K562 (cell line): ENCODE results near the gene ANKRD49. TPM values are rescaled to one million over a fixed set of nuclear protein-coding genes. Genes with fewer than 3 reads are reported as not detected.

Source experiments
- ETV5 ChIP-seq: sonication (generic); formaldehyde crosslinking; IDR thresholded peaks from 2 replicates; pipeline ENCODE4 v1.4.0; 2020; ENCODE audit warnings: low read depth, mild to moderate bottlenecking, missing genetic modification reagents
- FOXA3 ChIP-seq, 2 experiments: fragments of 450-650 bp in 1 of 2; sonication (generic) in 1 of 2; formaldehyde crosslinking; IDR thresholded peaks in 1 of 2; conservative IDR thresholded peaks in 1 of 2; 2 replicates each; pipeline versions ENCODE4 v1.4.0 to v1.8.0; 2020 to 2022; ENCODE audit warnings: mild to moderate bottlenecking in 2 of 2, missing genetic modification reagents in 1 of 2
- FOXO4 ChIP-seq: fragments of 450-650 bp; formaldehyde crosslinking; IDR thresholded peaks from 2 replicates; pipeline ENCODE4 v1.4.0; 2020; ENCODE audit warnings: mild to moderate bottlenecking, moderate library complexity
- POLR2A ChIP-seq: fragments of 450-650 bp; conservative IDR thresholded peaks from 2 replicates; pipeline ENCODE4 v1.6.1; 2016
- TCF7 ChIP-seq: sonication (generic); IDR thresholded peaks from 2 replicates; pipeline ENCODE4 v1.6.1; 2016; ENCODE audit warnings: antibody characterized with exemption, borderline replicate concordance
- ZHX1 ChIP-seq: fragments of 150-350 bp; conservative IDR thresholded peaks from 2 replicates; pipeline ENCODE4 v1.6.1; 2014; ENCODE audit warnings: low read length
- ZNF407 ChIP-seq: fragments of 450-650 bp; IDR thresholded peaks from 2 replicates; pipeline ENCODE4 v1.6.1; 2016; ENCODE audit warnings: low read depth
- ZNF583 ChIP-seq: fragments of 250-450 bp; sonication (Bioruptor Pico); IDR thresholded peaks from 2 replicates; pipeline ENCODE4 v1.4.0; 2020
- ZNF639 ChIP-seq, 2 experiments: fragments of 200-800 bp in 1 of 2; sonication (Bioruptor generic) in 1 of 2; sonication (generic) in 1 of 2; formaldehyde crosslinking in 1 of 2; IDR thresholded peaks in 1 of 2; conservative IDR thresholded peaks in 1 of 2; 2 replicates each; pipeline versions ENCODE4 v1.5.0 to v1.6.1; 2016 to 2020; ENCODE audit warnings: missing compliant biosample characterization in 1 of 2, missing genetic modification characterization in 1 of 2, missing genetic modification reagents in 1 of 2
- polyA plus RNA-seq, 8 experiments: library from polyadenylated mRNA; depleted of rRNA in 4 of 8; stranded (reverse) in 5 of 8; unstranded in 3 of 8; fragments of >200 nt; fragmentation: Nextera tagmentation in 2 of 8; fragmentation: Illumina TruSeq in 1 of 8; extraction: Ambion mirVana in 2 of 8; extraction: Trizol in 1 of 8; gene quantifications; 2 replicates each; pipeline versions ENCODE4 v1.2.1 to v1.2.3, GENCODE V29; 2011 to 2014; ENCODE audit warnings: inconsistent platforms in 1 of 8, missing spikeins in 1 of 8
- total RNA-seq, 7 experiments: library from RNA; depleted of rRNA in 6 of 7; stranded (reverse); fragments of >200 nt in 6 of 7; fragmentation: Illumina TruSeq in 2 of 7; extraction: Trizol in 2 of 7; gene quantifications; 2 replicates each; pipeline versions ENCODE4 v1.2.1 to v1.2.3, GENCODE V29; 2011 to 2021; ENCODE audit warnings: low replicate concordance in 1 of 7

Gene ANKRD49
- total and polyA plus RNA-seq, 9 of the 15 experiments (the other 6 are each of a cell fraction or from before 2014, with no cell fraction given) = 13.4 to 43.5 (median 30.6) TPM

GRCh38 chr11:94543695-94544645, 50.2 kb downstream of the ANKRD49 start, which contains the start of gene FUT4 (continued):
- TF ChIP-seq ZNF639 (CRISPR knock-in tag; conservative IDR thresholded peaks at IDR 0.05 in 1 of 2, IDR thresholded peaks at IDR 0.05 in 1 of 2) = peak in 1 of 2 experiments; percentile 80; a peak in 2 of 4 replicates
- TF ChIP-seq TCF7 = no peak; the same call in 1 of the 2 replicates
- TF ChIP-seq POLR2A = peak; percentile 91
- peak; percentile 70; the same call in 1 of the 2 replicates for TF ChIP-seq ZNF583 (CRISPR knock-in tag)
- TF ChIP-seq ETV5 = peak; percentile 51; the same call in 1 of the 2 replicates
- no peak for TF ChIP-seq FOXO4 (CRISPR knock-in tag)
- peak in 1 of 2 experiments; percentile 75; a peak in 1 of 4 replicates for TF ChIP-seq FOXA3 (CRISPR knock-in tag; conservative IDR thresholded peaks at IDR 0.05 in 1 of 2, IDR thresholded peaks at IDR 0.05 in 1 of 2)
- no peak for TF ChIP-seq ZNF407
- no peak for TF ChIP-seq ZHX1
